ENCODE results near the gene TSPEAR.

Gene TSPEAR

DNA sequence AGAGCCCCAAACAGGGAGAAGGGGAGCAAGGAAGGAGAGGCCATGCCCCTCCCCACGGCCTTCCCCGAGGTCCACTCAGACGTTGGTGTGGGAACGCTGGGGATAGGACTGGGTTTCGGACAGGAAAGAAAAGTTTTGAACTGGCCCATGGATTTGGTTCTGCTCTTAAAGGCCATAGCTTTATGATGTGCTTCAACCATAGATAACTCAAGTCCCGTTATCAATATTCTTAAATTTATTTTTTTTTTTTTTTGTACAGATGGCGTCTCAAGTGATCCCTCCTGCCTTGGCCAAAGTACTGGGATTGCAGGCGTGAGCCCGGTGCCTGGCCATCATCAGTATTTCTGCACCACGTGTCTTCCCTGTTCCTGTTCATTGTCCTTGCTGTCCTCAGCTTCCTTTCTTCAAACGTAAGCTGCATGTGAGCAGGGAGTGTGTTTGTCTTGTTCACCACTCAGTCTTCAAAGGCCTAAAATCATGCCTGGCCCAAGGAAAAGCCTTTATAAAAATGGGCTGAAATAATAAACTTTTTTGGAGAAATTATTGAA is 170.6 kb downstream of the TSPEAR start:
- no peak overlapping the region for H3K4me3 ChIP-seq (ENCODE audit: low read length)
- TF ChIP-seq, protein P1, sequence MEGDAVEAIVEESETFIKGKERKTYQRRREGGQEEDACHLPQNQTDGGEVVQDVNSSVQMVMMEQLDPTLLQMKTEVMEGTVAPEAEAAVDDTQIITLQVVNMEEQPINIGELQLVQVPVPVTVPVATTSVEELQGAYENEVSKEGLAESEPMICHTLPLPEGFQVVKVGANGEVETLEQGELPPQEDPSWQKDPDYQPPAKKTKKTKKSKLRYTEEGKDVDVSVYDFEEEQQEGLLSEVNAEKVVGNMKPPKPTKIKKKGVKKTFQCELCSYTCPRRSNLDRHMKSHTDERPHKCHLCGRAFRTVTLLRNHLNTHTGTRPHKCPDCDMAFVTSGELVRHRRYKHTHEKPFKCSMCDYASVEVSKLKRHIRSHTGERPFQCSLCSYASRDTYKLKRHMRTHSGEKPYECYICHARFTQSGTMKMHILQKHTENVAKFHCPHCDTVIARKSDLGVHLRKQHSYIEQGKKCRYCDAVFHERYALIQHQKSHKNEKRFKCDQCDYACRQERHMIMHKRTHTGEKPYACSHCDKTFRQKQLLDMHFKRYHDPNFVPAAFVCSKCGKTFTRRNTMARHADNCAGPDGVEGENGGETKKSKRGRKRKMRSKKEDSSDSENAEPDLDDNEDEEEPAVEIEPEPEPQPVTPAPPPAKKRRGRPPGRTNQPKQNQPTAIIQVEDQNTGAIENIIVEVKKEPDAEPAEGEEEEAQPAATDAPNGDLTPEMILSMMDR (IDR thresholded peaks at IDR 0.05; ENCODE audit: insufficient read depth, low read depth, low read length, missing control alignments) = no peak
- no peak for DNase-seq (ENCODE audit: low read depth)

DNA sequence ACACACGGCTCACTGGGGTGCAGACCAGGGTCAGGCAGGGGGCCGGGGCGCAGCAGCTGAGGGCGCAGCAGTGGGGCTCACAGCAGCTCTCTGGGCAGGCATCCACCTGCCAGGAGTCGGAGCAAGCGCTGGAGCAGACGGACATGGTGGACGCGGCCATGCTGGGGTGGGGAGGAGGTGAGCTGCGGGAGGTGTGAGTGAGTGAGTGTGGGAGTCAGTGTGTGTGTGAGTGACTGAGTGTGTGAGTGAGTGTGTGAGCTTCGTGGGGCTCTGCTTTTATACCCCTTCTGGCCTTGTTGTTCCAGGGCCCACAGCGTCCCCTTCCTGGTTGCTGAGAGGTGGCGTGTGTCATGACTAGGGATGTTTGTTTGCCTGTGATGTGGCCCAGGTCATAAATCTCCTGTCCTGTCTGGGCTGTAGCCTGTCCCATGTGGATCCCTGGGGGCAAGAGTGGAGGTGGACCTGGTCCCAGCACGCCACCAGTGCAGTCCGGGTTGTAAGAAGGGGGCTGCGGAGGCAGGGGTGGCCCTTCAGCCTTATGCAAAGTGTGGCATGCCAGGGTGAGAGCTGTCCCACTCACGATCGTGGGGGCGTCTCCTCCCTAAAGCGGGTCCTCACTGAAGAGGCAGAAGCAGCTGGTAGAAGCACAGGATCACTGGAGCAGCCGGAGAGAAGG is 171.2 kb downstream of the TSPEAR start, which contains the start of gene KRTAP10-1:
Gene KRTAP10-1, minus strand, starts transcription at position 205 of the 676 bp plus-strand sequence. Its CDS starts 45 bp downstream, at position 160.
- TF ChIP-seq, protein P1 (IDR thresholded peaks at IDR 0.05; ENCODE audit: insufficient read depth, low read depth, low read length, missing control alignments) = no peak
- no peak within 1 kb of the TSS for H3K4me3 ChIP-seq (ENCODE audit: low read length)
- no peak for DNase-seq (ENCODE audit: low read depth)

DNA sequence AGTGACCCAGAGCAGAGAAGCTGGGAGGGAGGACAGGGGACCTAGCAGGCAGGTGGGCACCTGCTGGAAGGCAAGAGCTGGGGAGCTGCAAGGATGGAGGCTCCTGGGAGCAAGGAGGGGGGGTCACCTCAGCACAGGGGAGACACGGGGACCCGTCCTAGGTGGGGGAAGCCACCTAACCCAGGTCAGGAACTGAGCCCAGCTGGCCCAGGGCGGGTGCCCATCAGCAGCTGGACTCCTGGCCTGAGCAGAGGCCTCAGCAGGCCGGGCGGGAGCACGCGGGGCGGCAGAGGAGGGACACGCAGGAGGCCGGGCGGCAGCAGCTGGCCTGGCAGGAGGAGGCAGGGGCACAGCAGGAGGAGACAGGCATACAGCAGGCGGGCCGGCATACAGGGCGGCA is 172.3 kb downstream of the TSPEAR start:
- TF ChIP-seq, protein P1 (IDR thresholded peaks at IDR 0.05; ENCODE audit: insufficient read depth, low read depth, low read length, missing control alignments) = no peak
- no peak for DNase-seq (ENCODE audit: low read depth)

DNA sequence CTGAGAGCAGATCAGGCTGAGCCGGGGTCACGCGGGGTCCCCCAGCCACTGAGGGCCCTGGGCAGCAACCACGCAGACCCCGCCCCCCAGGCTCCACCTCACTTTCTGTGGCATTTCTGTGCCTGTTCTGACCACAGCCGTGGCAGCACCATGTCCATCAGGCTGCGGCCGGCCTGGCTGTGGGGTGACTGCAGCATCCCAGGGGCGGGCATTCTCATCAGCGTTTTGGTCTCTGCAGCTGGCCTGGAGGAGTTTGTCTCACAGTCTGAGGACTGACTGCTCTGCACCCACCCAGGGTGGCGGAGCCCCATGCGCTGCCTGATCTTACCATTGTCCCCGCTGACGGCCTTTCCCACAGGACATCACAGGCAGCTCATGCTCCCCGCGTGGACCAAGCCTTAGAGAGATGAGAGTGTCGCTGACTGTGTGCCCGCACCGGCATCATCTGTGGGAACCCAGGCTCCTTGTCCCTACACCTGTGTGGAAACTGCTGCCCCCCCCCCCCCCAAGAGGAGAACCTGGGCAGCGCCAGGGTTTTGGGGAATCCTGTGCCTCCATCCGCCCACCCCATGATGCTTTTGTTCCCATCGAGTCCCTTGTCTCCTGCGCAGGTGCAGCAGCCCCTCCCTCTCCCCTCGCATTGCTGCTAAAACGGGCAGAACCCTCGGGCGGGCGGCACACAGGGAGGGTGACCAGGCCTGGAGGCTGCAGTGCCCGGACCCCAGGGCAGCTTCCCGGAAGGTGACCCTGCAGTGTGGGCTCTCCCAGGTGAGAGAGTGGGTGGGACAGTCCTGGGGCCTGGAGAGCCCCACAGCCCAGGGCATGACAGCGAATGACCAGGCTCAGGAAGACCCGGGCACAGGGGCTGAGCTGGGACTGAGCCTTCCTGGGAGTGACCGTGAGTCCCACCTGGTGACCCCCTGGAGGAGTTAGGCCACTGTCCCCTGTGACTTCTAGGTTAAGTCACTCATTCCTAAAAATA is 173.2 kb downstream of the TSPEAR start:
- TF ChIP-seq, protein P1 (IDR thresholded peaks at IDR 0.05; ENCODE audit: insufficient read depth, low read depth, low read length, missing control alignments) = no peak
- DNase-seq (ENCODE audit: low read depth) = no peak
- H3K4me3 ChIP-seq (ENCODE audit: low read length) = no peak overlapping the region

More for the DNA sequence above, 172.3 kb downstream of the TSPEAR start:
- no peak overlapping the region for H3K4me3 ChIP-seq (ENCODE audit: low read length)

DNA sequence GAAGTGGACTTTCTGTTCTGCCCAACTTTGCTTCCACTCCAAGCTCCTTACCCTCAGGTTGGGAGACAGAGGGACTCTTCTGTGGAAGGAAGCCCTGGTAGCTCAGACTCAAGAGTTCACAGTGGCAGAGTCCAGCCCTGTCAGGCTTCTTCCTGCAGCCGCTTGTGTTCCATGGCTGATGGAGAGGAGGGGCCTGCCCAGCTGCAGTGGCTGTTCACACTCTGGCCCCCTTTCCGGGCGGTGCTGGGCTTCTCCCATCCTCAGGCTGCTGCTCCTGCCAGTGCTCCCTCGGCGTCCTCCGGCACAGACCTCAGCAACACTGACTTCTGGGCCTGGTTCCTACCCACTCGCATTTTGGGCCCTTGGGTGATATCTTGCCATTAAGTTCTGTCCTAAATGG is 175.4 kb downstream of the TSPEAR start:
- TF ChIP-seq, protein P1 (IDR thresholded peaks at IDR 0.05; ENCODE audit: insufficient read depth, low read depth, low read length, missing control alignments) = no peak
- no peak overlapping the region for H3K4me3 ChIP-seq (ENCODE audit: low read length)
- DNase-seq (ENCODE audit: low read depth) = no peak

DNA sequence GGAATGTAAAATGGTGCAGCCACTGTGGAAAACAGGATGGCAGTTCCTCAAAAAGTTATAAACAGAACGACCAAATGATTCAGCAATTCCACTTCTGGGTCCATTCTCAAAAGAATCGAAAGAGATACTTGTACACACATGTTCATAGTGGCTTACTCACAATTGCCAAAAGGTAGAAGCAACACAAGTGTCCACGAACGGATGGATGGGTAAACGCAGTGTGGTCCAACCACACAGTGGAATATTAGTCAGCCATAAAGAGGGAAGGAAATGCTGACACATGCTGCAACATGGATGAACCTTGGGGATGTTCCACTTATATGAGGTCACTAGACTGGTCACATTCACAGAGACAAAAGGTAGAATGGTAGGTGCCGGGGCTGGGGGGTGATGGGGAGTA is 176.7 kb downstream of the TSPEAR start:
- TF ChIP-seq, protein P1 (IDR thresholded peaks at IDR 0.05; ENCODE audit: insufficient read depth, low read depth, low read length, missing control alignments) = no peak
- no peak for DNase-seq (ENCODE audit: low read depth)
- no peak overlapping the region for H3K4me3 ChIP-seq (ENCODE audit: low read length)
